PFSK-1 (cell line): Measurements from ENCODE around the gene ADPRM.

ENCODE experiments used
- FOXP2 ChIP-seq: optimal IDR thresholded peaks from 2 replicates; pipeline ENCODE3; 2011; ENCODE audit warnings: borderline replicate concordance, control low read depth, inconsistent platforms; ENCODE audit not compliant: insufficient read depth; ENCODE audit errors: extremely low read length, extremely low read depth
- POLR2AphosphoS5 ChIP-seq: IDR thresholded peaks from 2 replicates; pipeline ENCODE4 v1.6.1; 2012; ENCODE audit warnings: low read depth, mild to moderate bottlenecking, control low read depth, low read length, moderate library complexity
- REST ChIP-seq, 2 experiments: IDR thresholded peaks; 2 replicates each; pipeline versions ENCODE4 v1.6.1 to v1.8.0; 2011 to 2012; ENCODE audit warnings: low read depth in 2 of 2, low read length in 2 of 2, control low read depth in 1 of 2, inconsistent platforms in 1 of 2, mild to moderate bottlenecking in 1 of 2, moderate library complexity in 1 of 2; ENCODE audit not compliant: insufficient read depth in 1 of 2
- SIN3A ChIP-seq: IDR thresholded peaks from 2 replicates; pipeline ENCODE4 v1.6.1; 2012; ENCODE audit warnings: mild to moderate bottlenecking, low read length, moderate library complexity, borderline replicate concordance; ENCODE audit not compliant: insufficient read depth

- no peak for TF ChIP-seq REST (IDR thresholded peaks at IDR 0.05; ENCODE audit: insufficient read depth in 1 of 2, low read depth in 2 of 2, low read length in 2 of 2)
- no peak for TF ChIP-seq SIN3A
- no peak for TF ChIP-seq POLR2AphosphoS5
- no peak for TF ChIP-seq FOXP2
Observed at GRCh38 chr17:10744501-10745000, 47.2 kb downstream of the ADPRM start.
